SU-DHL-6 (cell line): ENCODE measurements around the gene AKAP6.
A peak's percentile ranks its signal among the peaks of the same experiment; 100 is the strongest.

Source experiments
- H2AFZ ChIP-seq: fragments of 200-600 bp; sonication (generic); 2 replicates; pipeline ENCODE4 v1.6.1; 2014; ENCODE audit warnings: low read depth, mild to moderate bottlenecking, moderate library complexity, mixed read lengths, antibody characterized with exemption, low read length; ENCODE audit not compliant: severe bottlenecking
- H3F3A ChIP-seq: fragments of 200-600 bp; shearing (Covaris generic); 2 replicates; pipeline ENCODE4 v1.6.0; 2016; ENCODE audit warnings: antibody characterized with exemption, mild to moderate bottlenecking; ENCODE audit not compliant: insufficient read depth
- H3K27ac ChIP-seq: fragments of 200-600 bp; sonication (generic); 2 replicates; pipeline ENCODE4 v1.5.1; 2016; ENCODE audit warnings: low read depth, mild to moderate bottlenecking, low read length, moderate library complexity, mixed read lengths
- H3K27me3 ChIP-seq: fragments of 200-600 bp; sonication (generic), shearing (Covaris generic); 2 replicates; pipeline ENCODE4 v1.6.0; 2014; ENCODE audit warnings: mild to moderate bottlenecking, low read length
- H3K36me3 ChIP-seq: fragments of 200-600 bp; sonication (generic); 2 replicates; pipeline ENCODE4 v1.6.1; 2014; ENCODE audit warnings: mild to moderate bottlenecking, low read length, mixed read lengths
- H3K4me2 ChIP-seq: fragments of 300-600, 200-600 bp; shearing (Covaris generic), sonication (generic); 2 replicates; pipeline ENCODE4 v1.6.0; 2014; ENCODE audit warnings: low read length, low read depth, mild to moderate bottlenecking; ENCODE audit not compliant: poor library complexity, severe bottlenecking
- H3K4me3 ChIP-seq: fragments of 200-600 bp; sonication (generic); 2 replicates; pipeline ENCODE4 v1.5.1; 2014; ENCODE audit warnings: antibody characterized with exemption, low read length, mild to moderate bottlenecking, mixed read lengths; ENCODE audit not compliant: insufficient read depth, poor library complexity, severe bottlenecking
- H3K79me2 ChIP-seq: fragments of 200-600 bp; sonication (generic); 2 replicates; pipeline ENCODE4 v1.6.1; 2014; ENCODE audit warnings: mild to moderate bottlenecking, low read length, moderate library complexity; ENCODE audit not compliant: insufficient read depth
- H3K9ac ChIP-seq: fragments of 200-600 bp; sonication (generic); 2 replicates; pipeline ENCODE4 v1.7.0; 2014; ENCODE audit warnings: mild to moderate bottlenecking, low read length
- H3K9me2 ChIP-seq: fragments of 200-600 bp; sonication (generic); replicated peaks from 2 replicates; pipeline ENCODE4 v1.6.1; 2014; ENCODE audit warnings: low read length; ENCODE audit not compliant: insufficient read depth
- H3K9me3 ChIP-seq: fragments of 200-600 bp; sonication (generic); 2 replicates; pipeline ENCODE4 v1.6.1; 2014; ENCODE audit warnings: low read length, mixed read lengths; ENCODE audit not compliant: insufficient read depth
- H4K20me1 ChIP-seq: fragments of 200-600 bp; sonication (generic); 2 replicates; pipeline ENCODE4 v1.6.1; 2014; ENCODE audit warnings: low read depth, mild to moderate bottlenecking, antibody characterized with exemption, low read length, moderate library complexity, mixed read lengths
- EZH2phosphoT487 ChIP-seq: fragments of 200-600 bp; sonication (generic), shearing (Covaris generic); conservative IDR thresholded peaks from 2 replicates; pipeline ENCODE4 v1.6.1; 2018; ENCODE audit warnings: mild to moderate bottlenecking, antibody characterized with exemption, low read length, moderate library complexity, mixed read lengths
- TF ChIP-seq, protein P1 (sequence below): fragments of 200-600 bp; sonication (generic); IDR thresholded peaks from one replicate; pipeline ENCODE4 v1.5.1; 2017; ENCODE audit warnings: antibody characterized with exemption, mild to moderate bottlenecking, low read length, moderate library complexity; ENCODE audit not compliant: insufficient read depth, poor library complexity, severe bottlenecking

Gene AKAP6

DNA sequence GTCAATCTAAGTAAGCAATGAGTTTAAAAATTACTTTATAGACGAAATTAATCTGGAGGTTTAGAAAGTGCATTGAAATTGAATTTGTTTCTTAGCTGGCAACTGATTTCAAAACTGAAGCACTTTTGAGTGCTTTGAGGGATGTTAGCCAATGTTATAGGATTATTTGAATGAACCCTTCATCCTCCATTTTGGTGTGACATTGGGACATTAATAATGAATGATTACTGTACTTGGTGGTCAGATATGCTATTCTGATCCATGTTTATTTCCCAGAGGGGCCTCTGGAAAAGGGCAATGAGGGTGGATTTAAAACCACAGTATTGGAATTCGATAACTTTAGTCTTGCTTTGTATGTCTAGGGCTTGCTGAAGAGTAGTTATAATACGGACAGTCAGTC is 183.2 kb downstream of the AKAP6 start:
- Histone ChIP-seq H3K9me3 (no peaks in the 10 kb centered on the region), H3K36me3 (no peaks in the 10 kb centered on the region), H4K20me1 (no peaks in the 10 kb centered on the region), H3K4me2 (no peak overlapping the region), H3K27me3 (no peaks in the 10 kb centered on the region), H3K27ac (no peak overlapping the region), H3K79me2 (no peaks in the 10 kb centered on the region), H3K4me3 (no peak overlapping the region), H3K9me2 (no peaks in the 10 kb centered on the region), H3K9ac (no peak overlapping the region), H3F3A (no peaks in the 10 kb centered on the region), H2AFZ (no peak overlapping the region)
- TF ChIP-seq EZH2phosphoT487 = no peak
- TF ChIP-seq, protein P1, sequence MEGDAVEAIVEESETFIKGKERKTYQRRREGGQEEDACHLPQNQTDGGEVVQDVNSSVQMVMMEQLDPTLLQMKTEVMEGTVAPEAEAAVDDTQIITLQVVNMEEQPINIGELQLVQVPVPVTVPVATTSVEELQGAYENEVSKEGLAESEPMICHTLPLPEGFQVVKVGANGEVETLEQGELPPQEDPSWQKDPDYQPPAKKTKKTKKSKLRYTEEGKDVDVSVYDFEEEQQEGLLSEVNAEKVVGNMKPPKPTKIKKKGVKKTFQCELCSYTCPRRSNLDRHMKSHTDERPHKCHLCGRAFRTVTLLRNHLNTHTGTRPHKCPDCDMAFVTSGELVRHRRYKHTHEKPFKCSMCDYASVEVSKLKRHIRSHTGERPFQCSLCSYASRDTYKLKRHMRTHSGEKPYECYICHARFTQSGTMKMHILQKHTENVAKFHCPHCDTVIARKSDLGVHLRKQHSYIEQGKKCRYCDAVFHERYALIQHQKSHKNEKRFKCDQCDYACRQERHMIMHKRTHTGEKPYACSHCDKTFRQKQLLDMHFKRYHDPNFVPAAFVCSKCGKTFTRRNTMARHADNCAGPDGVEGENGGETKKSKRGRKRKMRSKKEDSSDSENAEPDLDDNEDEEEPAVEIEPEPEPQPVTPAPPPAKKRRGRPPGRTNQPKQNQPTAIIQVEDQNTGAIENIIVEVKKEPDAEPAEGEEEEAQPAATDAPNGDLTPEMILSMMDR = no peak

DNA sequence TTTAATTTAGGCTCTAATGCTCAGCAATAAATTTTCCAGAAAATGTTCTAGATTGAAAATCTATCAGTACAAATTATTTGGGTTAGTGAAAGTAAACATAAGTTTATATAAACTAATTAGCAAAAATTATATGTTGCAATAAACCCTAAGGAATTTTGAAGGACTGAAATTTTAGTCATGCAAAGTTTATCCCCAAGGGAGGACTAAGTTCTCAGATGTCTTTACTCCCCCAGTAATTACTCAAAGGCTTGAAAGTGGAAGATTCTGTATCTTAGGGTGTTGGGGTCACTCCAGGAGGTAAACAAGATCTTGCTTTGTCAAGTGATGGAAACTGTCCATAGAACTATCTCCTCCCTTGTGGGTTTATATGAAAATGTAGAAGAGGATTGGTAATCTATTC is 183.7 kb downstream of the AKAP6 start:
- H2AFZ ChIP-seq = no peak overlapping the region
- no peaks in the 10 kb centered on the region for H3K36me3 ChIP-seq
- no peak overlapping the region for H3K9ac ChIP-seq
- H3K9me3 ChIP-seq = no peaks in the 10 kb centered on the region
- H3F3A ChIP-seq = no peaks in the 10 kb centered on the region
- H3K27me3 ChIP-seq = no peaks in the 10 kb centered on the region
- H3K4me2 ChIP-seq = no peak overlapping the region
- no peak for TF ChIP-seq EZH2phosphoT487
- TF ChIP-seq, protein P1 = no peak
- H3K4me3 ChIP-seq = no peak overlapping the region
- no peaks in the 10 kb centered on the region for H4K20me1 ChIP-seq
- no peaks in the 10 kb centered on the region for H3K79me2 ChIP-seq
- H3K9me2 ChIP-seq = no peaks in the 10 kb centered on the region
- H3K27ac ChIP-seq = no peak overlapping the region

GRCh38 chr14:32513571-32514009 is 184.5 kb downstream of the AKAP6 start:
- no peaks in the 10 kb centered on the region for H3K9me2 ChIP-seq
- no peaks in the 10 kb centered on the region for H4K20me1 ChIP-seq
- no peak for TF ChIP-seq EZH2phosphoT487
- TF ChIP-seq, protein P1 = peak; percentile 41
- H3K27ac ChIP-seq = no peak overlapping the region
- H3K9me3 ChIP-seq = no peaks in the 10 kb centered on the region
- no peak overlapping the region for H3K4me2 ChIP-seq
- no peak overlapping the region for H3K4me3 ChIP-seq
- no peaks in the 10 kb centered on the region for H3K27me3 ChIP-seq
- no peaks in the 10 kb centered on the region for H3K36me3 ChIP-seq
- no peaks in the 10 kb centered on the region for H3K79me2 ChIP-seq
- H3K9ac ChIP-seq = no peak overlapping the region
- no peak overlapping the region for H2AFZ ChIP-seq
- H3F3A ChIP-seq = no peaks in the 10 kb centered on the region
